OCI-LY3 (cell line): ENCODE measurements around the gene PAM.

ENCODE experiments used
- H2AFZ ChIP-seq: fragments of 200-600, 300-600 bp; shearing (Covaris generic); 2 replicates; pipeline ENCODE4 v1.6.0; 2014; ENCODE audit warnings: antibody characterized with exemption, low read depth, low read length
- H3K27ac ChIP-seq: fragments of 200-600, 300-600 bp; sonication (generic); 2 replicates; pipeline ENCODE4 v1.5.1; 2014; ENCODE audit warnings: mild to moderate bottlenecking, low read length, moderate library complexity, mixed read lengths
- H3K27me3 ChIP-seq: fragments of 200-600, 300-600 bp; sonication (generic); 2 replicates; pipeline ENCODE4 v1.6.1; 2014; ENCODE audit warnings: low read depth, low read length, mixed read lengths
- H3K36me3 ChIP-seq: fragments of 200-600, 300-600 bp; sonication (generic); replicated peaks from 2 replicates; pipeline ENCODE3; 2014; ENCODE audit warnings: low read depth, low read length, mixed read lengths
- H3K4me1 ChIP-seq: fragments of 300-600, 200-600 bp; sonication (generic); 2 replicates; pipeline ENCODE4 v1.6.1; 2014; ENCODE audit warnings: low read length, mixed read lengths
- H3K4me2 ChIP-seq: fragments of 200-600, 300-600 bp; sonication (generic); 2 replicates; pipeline ENCODE4 v1.6.1; 2014; ENCODE audit warnings: low read length, mixed read lengths
- H3K4me3 ChIP-seq: fragments of 300-600, 200-600 bp; sonication (generic); 2 replicates; pipeline ENCODE4 v1.5.1; 2014; ENCODE audit warnings: antibody characterized with exemption, mild to moderate bottlenecking, low read length, moderate library complexity
- H3K79me2 ChIP-seq: fragments of 300-600, 200-600 bp; shearing (Covaris generic); 2 replicates; pipeline ENCODE4 v1.6.1; 2014; ENCODE audit warnings: mild to moderate bottlenecking, low read length, mixed read lengths
- H3K9ac ChIP-seq: fragments of 300-600, 200-600 bp; shearing (Covaris generic); 2 replicates; pipeline ENCODE4 v1.6.0; 2014; ENCODE audit warnings: mild to moderate bottlenecking, low read length, moderate library complexity
- H3K9me3 ChIP-seq: fragments of 200-600, 300-600 bp; shearing (Covaris generic); 2 replicates; pipeline ENCODE4 v1.6.1; 2014; ENCODE audit warnings: low read length, mixed read lengths; ENCODE audit not compliant: insufficient read depth
- H4K20me1 ChIP-seq: fragments of 200-600, 300-600 bp; sonication (generic); 2 replicates; pipeline ENCODE4 v1.6.1; 2016; ENCODE audit warnings: low read length, mixed read lengths; ENCODE audit not compliant: insufficient read depth
- CTCF ChIP-seq: fragments of 200-600, 300-600 bp; sonication (generic); IDR thresholded peaks from 2 replicates; pipeline ENCODE4 v1.5.1; 2014; ENCODE audit warnings: antibody characterized with exemption, low read length, low read depth
- EZH2phosphoT487 ChIP-seq: fragments of 200-600 bp; shearing (Covaris generic); IDR thresholded peaks from 2 replicates; pipeline ENCODE4 v1.6.1; 2018; ENCODE audit warnings: antibody characterized with exemption, mixed run types, low read depth

Gene PAM

GRCh38 chr5:102901424-102902134, 146.5 kb downstream of the PAM start:
- Histone ChIP-seq H3K27me3 (no peaks in the 10 kb centered on the region), H3K4me1 (no peaks in the 10 kb centered on the region), H3K9me3 (no peaks in the 10 kb centered on the region), H2AFZ (no peak overlapping the region), H3K9ac (no peak overlapping the region), H4K20me1 (no peaks in the 10 kb centered on the region), H3K4me3 (no peak overlapping the region), H3K36me3 (no peaks in the 10 kb centered on the region), H3K27ac (no peak overlapping the region), H3K79me2 (no peaks in the 10 kb centered on the region), H3K4me2 (no peak overlapping the region)
- no peak for TF ChIP-seq CTCF
- TF ChIP-seq EZH2phosphoT487, result no peak

DNA sequence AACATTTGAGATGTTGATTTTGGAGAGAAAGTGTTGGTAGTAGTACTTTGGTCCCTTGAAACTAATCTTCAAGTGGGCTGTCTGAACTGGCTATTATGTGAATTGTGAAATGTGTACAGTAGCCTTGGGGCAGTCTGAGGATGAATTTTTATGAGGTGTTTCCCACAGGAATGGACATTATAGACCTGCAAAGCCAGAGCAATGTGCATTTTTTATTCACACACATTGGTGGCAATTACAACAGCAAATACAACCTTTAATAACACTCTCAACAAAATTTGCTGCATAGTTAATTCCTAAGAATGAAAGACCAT, 147.0 kb downstream of the PAM start:
- Histone ChIP-seq H3K79me2 (no peaks in the 10 kb centered on the region), H3K27ac (no peak overlapping the region), H3K9me3 (no peaks in the 10 kb centered on the region), H4K20me1 (no peaks in the 10 kb centered on the region), H3K4me2 (no peak overlapping the region), H3K9ac (no peak overlapping the region), H3K27me3 (no peaks in the 10 kb centered on the region), H3K36me3 (no peaks in the 10 kb centered on the region), H3K4me3 (no peak overlapping the region), H2AFZ (no peak overlapping the region), H3K4me1 (no peaks in the 10 kb centered on the region)
- TF ChIP-seq CTCF (no peak), EZH2phosphoT487 (no peak)

- H2AFZ ChIP-seq, result no peak overlapping the region
- no peak overlapping the region for H3K4me3 ChIP-seq
- TF ChIP-seq CTCF, result no peak
- no peaks in the 10 kb centered on the region for H3K4me1 ChIP-seq
- no peaks in the 10 kb centered on the region for H3K36me3 ChIP-seq
- H3K9ac ChIP-seq, result no peak overlapping the region
- H3K4me2 ChIP-seq, result no peak overlapping the region
- no peak overlapping the region for H3K27ac ChIP-seq
- no peaks in the 10 kb centered on the region for H3K27me3 ChIP-seq
- no peaks in the 10 kb centered on the region for H3K79me2 ChIP-seq
- H4K20me1 ChIP-seq, result no peaks in the 10 kb centered on the region
- no peaks in the 10 kb centered on the region for H3K9me3 ChIP-seq
These were observed 147.5 kb downstream of the PAM start for GRCh38 chr5:102902647-102903046.

GRCh38 chr5:102903074-102903871, 148.2 kb downstream of the PAM start:
- Histone ChIP-seq H4K20me1 (no peaks in the 10 kb centered on the region), H3K4me3 (no peak overlapping the region), H3K27me3 (no peaks in the 10 kb centered on the region), H3K36me3 (no peaks in the 10 kb centered on the region), H3K4me1 (no peaks in the 10 kb centered on the region), H3K79me2 (no peaks in the 10 kb centered on the region), H3K27ac (no peak overlapping the region), H3K4me2 (no peak overlapping the region), H3K9ac (no peak overlapping the region), H3K9me3 (no peaks in the 10 kb centered on the region), H2AFZ (no peak overlapping the region)
- TF ChIP-seq CTCF (no peak), EZH2phosphoT487 (no peak)
